K562 (cell line): ENCODE data around the gene CAPN6. TPM values are rescaled to one million over a fixed set of nuclear protein-coding genes. Genes with fewer than 3 reads are reported as not detected.

ENCODE experiments used
- ATAC-seq: fragments of 200-7000 bp; cut with Tn5 transposase; 3 replicates; pipeline ENCODE4 v1.9.1; 2020; ENCODE audit warnings: moderate library complexity
- BruUV-seq: library from RNA; stranded (reverse); fragments of 400-500 nt; replicated peaks from 2 replicates; lab custom pipeline; 2021; lab: Mats Ljungman, UMichigan
- CTCF ChIA-PET: fragments of 300-600 bp; formaldehyde crosslinking; extraction: SDS; loops from one replicate; lab custom pipeline; 2021; ENCODE audit warnings: low intra/inter-chr PET ratio; lab: Yijun Ruan, JAX
- POLR2A ChIA-PET: fragments of 300-600, 350-650 bp; sonication (Branson Sonifier 250); formaldehyde crosslinking; extraction: SDS; loops from one replicate; lab custom pipeline; 2021; ENCODE audit warnings: antibody characterized with exemption, inconsistent platforms; lab: Yijun Ruan, JAX
- DNase-seq, 4 experiments: peaks; one replicate each; pipeline versions ENCODE4 v3.0.0 to v3.0.0-alpha.2; 2011 to 2018; ENCODE audit warnings: low spot score in 3 of 4, mixed read lengths in 3 of 4; ENCODE audit errors: extremely low read depth in 1 of 4
- FAIRE-seq: peaks from 2 replicates; lab custom pipeline; 2011; peaks lifted over from hg19 to GRCh38; lab: Jason Lieb, UNC
- H2AFZ ChIP-seq: 2 replicates; pipeline ENCODE4 v1.6.0; 2011; ENCODE audit warnings: low read depth, low read length, control low read depth, inconsistent platforms
- H3K27ac ChIP-seq: fragments of 200-600 bp; 3 replicates; pipeline ENCODE4 v1.8.0; 2011; ENCODE audit warnings: low read depth, mild to moderate bottlenecking, control low read depth, inconsistent platforms, low read length, moderate library complexity, mixed read lengths; ENCODE audit errors: extremely low read depth
- H3K27me3 ChIP-seq, 2 experiments: fragments of 300-600 bp in 1 of 2; 2 replicates in 1 of 2; 3 replicates in 1 of 2; pipeline versions ENCODE4 v1.6.0 to v1.8.0; 2011; ENCODE audit warnings: inconsistent platforms in 2 of 2, low read length in 2 of 2, mild to moderate bottlenecking in 1 of 2, mixed read lengths in 1 of 2, moderate library complexity in 1 of 2; ENCODE audit not compliant: control insufficient read depth in 2 of 2, insufficient read depth in 2 of 2
- H3K36me3 ChIP-seq: fragments of 300-600 bp; 3 replicates; pipeline ENCODE4 v1.8.0; 2011; ENCODE audit warnings: mild to moderate bottlenecking, low read length, inconsistent platforms; ENCODE audit not compliant: control insufficient read depth, insufficient read depth
- H3K4me1 ChIP-seq, 2 experiments: fragments of 200-600 bp in 1 of 2; replicated peaks in 1 of 2; 2 replicates in 1 of 2; 3 replicates in 1 of 2; pipeline versions ENCODE4 v1.5.1 to v1.8.0; 2011; ENCODE audit warnings: inconsistent platforms in 2 of 2, low read length in 2 of 2, mild to moderate bottlenecking in 1 of 2, mixed read lengths in 1 of 2, moderate library complexity in 1 of 2; ENCODE audit not compliant: control insufficient read depth in 2 of 2, insufficient read depth in 2 of 2
- H3K4me2 ChIP-seq: 2 replicates; pipeline ENCODE4 v1.6.1; 2011; ENCODE audit warnings: low read length, control low read depth, inconsistent platforms, mixed read lengths; ENCODE audit not compliant: insufficient read depth
- H3K4me3 ChIP-seq: fragments of 200-600 bp; sonication (generic), shearing (Covaris generic); 2 replicates; pipeline ENCODE4 v1.5.1; 2016; ENCODE audit warnings: control low read depth, inconsistent platforms
- H3K79me2 ChIP-seq: fragments of 200-600 bp; 3 replicates; pipeline ENCODE4 v1.8.0; 2011; ENCODE audit warnings: low read length, inconsistent platforms; ENCODE audit not compliant: control insufficient read depth, insufficient read depth
- H3K9ac ChIP-seq, 2 experiments: 2 replicates each; pipeline versions ENCODE4 v1.6.0 to v1.6.1; 2011; ENCODE audit warnings: low read depth in 2 of 2, low read length in 2 of 2, control low read depth in 1 of 2, inconsistent platforms in 1 of 2, mild to moderate bottlenecking in 1 of 2, mixed read lengths in 1 of 2; ENCODE audit not compliant: insufficient read depth in 1 of 2
- H3K9me1 ChIP-seq: one replicate; pipeline ENCODE4 v1.6.0; 2011; ENCODE audit warnings: inconsistent platforms, mild to moderate bottlenecking, low read length, moderate library complexity; ENCODE audit not compliant: control insufficient read depth, insufficient read depth
- H3K9me3 ChIP-seq: replicated peaks from 2 replicates; pipeline ENCODE4 v1.5.1; 2011; ENCODE audit warnings: low read depth, low read length, inconsistent platforms; ENCODE audit not compliant: control insufficient read depth, insufficient read depth
- H4K20me1 ChIP-seq: replicated peaks from 2 replicates; pipeline ENCODE4 v1.6.1; 2011; ENCODE audit warnings: low read length, inconsistent platforms, mixed read lengths; ENCODE audit not compliant: control insufficient read depth, insufficient read depth
- MAFK ChIP-seq: IDR thresholded peaks from 2 replicates; pipeline ENCODE4 v1.6.1; 2011; ENCODE audit warnings: low read length, improper control_type of control experiment
- SMAD2 ChIP-seq: fragments of 150-350 bp; IDR thresholded peaks from 2 replicates; pipeline ENCODE4 v1.6.1; 2014; ENCODE audit warnings: low read depth, mild to moderate bottlenecking, low read length
- WGBS: fragments of 100-300 bp; shearing (Covaris generic); methylation state at CpG from one replicate; pipeline ENCODE4 v1.1.6; 2016; ENCODE audit warnings: low coverage, mixed read lengths; ENCODE audit not compliant: insufficient coverage; ENCODE audit errors: missing lambda C conversion rate; 5-methylcytosine and 5-hydroxymethylcytosine counted together
- in situ Hi-C: fragments of 300-500 bp; cut with MboI; formaldehyde crosslinking; loops from 4 replicates; pipeline ENCODE4 v1.15.0; 2018; ENCODE audit warnings: inconsistent platforms, mixed read lengths
- intact Hi-C: fragments of 100-400 bp; cut with micrococcal nuclease; formaldehyde crosslinking; loops from 2 replicates; pipeline ENCODE4 v1.14.2; 2022
- polyA plus RNA-seq, 8 experiments: library from polyadenylated mRNA; depleted of rRNA in 4 of 8; stranded (reverse) in 5 of 8; unstranded in 3 of 8; fragments of >200 nt; fragmentation: Nextera tagmentation in 2 of 8; fragmentation: Illumina TruSeq in 1 of 8; extraction: Ambion mirVana in 2 of 8; extraction: Trizol in 1 of 8; gene quantifications; 2 replicates each; pipeline versions ENCODE4 v1.2.1 to v1.2.3, GENCODE V29; 2011 to 2014; ENCODE audit warnings: inconsistent platforms in 1 of 8, missing spikeins in 1 of 8
- total RNA-seq, 7 experiments: library from RNA; depleted of rRNA in 6 of 7; stranded (reverse); fragments of >200 nt in 6 of 7; fragmentation: Illumina TruSeq in 2 of 7; extraction: Trizol in 2 of 7; gene quantifications; 2 replicates each; pipeline versions ENCODE4 v1.2.1 to v1.2.3, GENCODE V29; 2011 to 2021; ENCODE audit warnings: low replicate concordance in 1 of 7
- TF ChIP-seq, protein P1 (sequence below): fragments of 250-450 bp; sonication (Bioruptor Pico); IDR thresholded peaks from 2 replicates; pipeline ENCODE4 v1.8.0; 2022; ENCODE audit warnings: moderate library complexity, mild to moderate bottlenecking, inconsistent platforms
- TF ChIP-seq, protein P2 (sequence below): fragments of 250-450 bp; sonication (Bioruptor Pico); IDR thresholded peaks from 2 replicates; pipeline ENCODE4 v1.8.0; 2021; ENCODE audit warnings: borderline replicate concordance, mild to moderate bottlenecking, moderate library complexity; ENCODE audit not compliant: poor library complexity, severe bottlenecking
- TF ChIP-seq, protein P3 (sequence below): fragments of 200-600 bp; sonication (generic); IDR thresholded peaks from one replicate; pipeline ENCODE4 v1.6.1; 2012; ENCODE audit warnings: mild to moderate bottlenecking, low read depth, low read length, inconsistent platforms

The CAPN6 gene
- total and polyA plus RNA-seq, 9 of the 15 experiments (the other 6 are each of a cell fraction or from before 2014, with no cell fraction given) = 0.11 TPM; not detected in 8

DNA sequence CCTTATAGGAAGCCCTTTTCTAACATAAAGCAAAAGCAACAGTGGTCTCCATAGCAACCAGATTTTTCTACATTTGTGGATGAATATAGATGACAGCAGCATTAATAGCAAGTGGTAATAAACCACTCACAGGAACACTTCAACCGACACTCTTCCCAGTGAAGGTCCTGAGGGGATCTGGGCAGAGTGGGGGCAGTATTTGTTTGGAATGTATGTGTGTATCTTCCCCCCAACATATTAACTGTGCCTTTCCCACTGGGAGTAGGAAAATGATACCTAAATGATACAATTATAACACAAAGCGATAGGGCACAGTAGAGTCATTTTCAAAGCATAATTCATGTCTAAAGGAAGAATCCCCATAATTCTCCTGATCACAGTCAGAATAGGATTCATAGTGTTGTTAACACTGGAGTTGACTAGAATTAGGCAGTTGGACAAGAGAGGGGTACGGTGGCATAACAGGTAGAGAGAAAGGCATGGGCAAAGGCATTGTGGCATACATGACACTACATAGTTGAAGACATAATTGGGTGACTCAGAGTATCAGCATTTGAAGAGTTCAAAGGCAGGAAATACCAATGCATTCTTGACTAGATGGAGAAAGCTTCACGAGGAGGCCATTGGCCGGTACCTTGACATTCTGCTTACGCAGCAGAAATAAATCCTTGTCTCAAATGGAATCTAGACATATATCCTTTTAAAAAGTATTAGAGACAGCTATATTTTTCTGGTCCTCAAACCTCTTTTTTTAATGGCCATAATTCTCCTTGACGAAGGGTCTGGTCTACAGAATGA lies 15.2 kb downstream of the CAPN6 start:
- ATAC-seq = no peak
- CTCF ChIA-PET = no interaction called here
- intact Hi-C loops (no loop called here), in situ Hi-C loops (no loop called here)
- 1% methylated on average over 5 of the region's 7 CpGs for WGBS
- Histone ChIP-seq H3K4me2 (no peak overlapping the region), H3K27ac (no peak overlapping the region), H3K4me1 (no peaks in the 10 kb centered on the region), H3K36me3 (no peaks in the 10 kb centered on the region), H3K9ac (no peak overlapping the region), H3K79me2 (no peaks in the 10 kb centered on the region), H4K20me1 (no peaks in the 10 kb centered on the region), H3K9me3 (no peaks in the 10 kb centered on the region), H3K27me3 (no peaks in the 10 kb centered on the region), H2AFZ (no peak overlapping the region), H3K9me1 (no peaks in the 10 kb centered on the region), H3K4me3 (no peak overlapping the region)
- no peak for DNase-seq
- BruUV-seq = no TSS peak
- POLR2A ChIA-PET = no interaction called here
- no peak for FAIRE-seq
- TF ChIP-seq, protein P1, sequence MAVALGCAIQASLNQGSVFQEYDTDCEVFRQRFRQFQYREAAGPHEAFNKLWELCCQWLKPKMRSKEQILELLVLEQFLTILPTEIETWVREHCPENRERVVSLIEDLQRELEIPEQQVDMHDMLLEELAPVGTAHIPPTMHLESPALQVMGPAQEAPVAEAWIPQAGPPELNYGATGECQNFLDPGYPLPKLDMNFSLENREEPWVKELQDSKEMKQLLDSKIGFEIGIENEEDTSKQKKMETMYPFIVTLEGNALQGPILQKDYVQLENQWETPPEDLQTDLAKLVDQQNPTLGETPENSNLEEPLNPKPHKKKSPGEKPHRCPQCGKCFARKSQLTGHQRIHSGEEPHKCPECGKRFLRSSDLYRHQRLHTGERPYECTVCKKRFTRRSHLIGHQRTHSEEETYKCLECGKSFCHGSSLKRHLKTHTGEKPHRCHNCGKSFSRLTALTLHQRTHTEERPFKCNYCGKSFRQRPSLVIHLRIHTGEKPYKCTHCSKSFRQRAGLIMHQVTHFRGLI = no peak
- TF ChIP-seq SMAD2 (no peak), MAFK (peak; percentile 40; the same call in 1 of the 2 replicates)
- TF ChIP-seq, protein P2, sequence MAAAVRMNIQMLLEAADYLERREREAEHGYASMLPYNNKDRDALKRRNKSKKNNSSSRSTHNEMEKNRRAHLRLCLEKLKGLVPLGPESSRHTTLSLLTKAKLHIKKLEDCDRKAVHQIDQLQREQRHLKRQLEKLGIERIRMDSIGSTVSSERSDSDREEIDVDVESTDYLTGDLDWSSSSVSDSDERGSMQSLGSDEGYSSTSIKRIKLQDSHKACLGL = no peak
- TF ChIP-seq, protein P3, sequence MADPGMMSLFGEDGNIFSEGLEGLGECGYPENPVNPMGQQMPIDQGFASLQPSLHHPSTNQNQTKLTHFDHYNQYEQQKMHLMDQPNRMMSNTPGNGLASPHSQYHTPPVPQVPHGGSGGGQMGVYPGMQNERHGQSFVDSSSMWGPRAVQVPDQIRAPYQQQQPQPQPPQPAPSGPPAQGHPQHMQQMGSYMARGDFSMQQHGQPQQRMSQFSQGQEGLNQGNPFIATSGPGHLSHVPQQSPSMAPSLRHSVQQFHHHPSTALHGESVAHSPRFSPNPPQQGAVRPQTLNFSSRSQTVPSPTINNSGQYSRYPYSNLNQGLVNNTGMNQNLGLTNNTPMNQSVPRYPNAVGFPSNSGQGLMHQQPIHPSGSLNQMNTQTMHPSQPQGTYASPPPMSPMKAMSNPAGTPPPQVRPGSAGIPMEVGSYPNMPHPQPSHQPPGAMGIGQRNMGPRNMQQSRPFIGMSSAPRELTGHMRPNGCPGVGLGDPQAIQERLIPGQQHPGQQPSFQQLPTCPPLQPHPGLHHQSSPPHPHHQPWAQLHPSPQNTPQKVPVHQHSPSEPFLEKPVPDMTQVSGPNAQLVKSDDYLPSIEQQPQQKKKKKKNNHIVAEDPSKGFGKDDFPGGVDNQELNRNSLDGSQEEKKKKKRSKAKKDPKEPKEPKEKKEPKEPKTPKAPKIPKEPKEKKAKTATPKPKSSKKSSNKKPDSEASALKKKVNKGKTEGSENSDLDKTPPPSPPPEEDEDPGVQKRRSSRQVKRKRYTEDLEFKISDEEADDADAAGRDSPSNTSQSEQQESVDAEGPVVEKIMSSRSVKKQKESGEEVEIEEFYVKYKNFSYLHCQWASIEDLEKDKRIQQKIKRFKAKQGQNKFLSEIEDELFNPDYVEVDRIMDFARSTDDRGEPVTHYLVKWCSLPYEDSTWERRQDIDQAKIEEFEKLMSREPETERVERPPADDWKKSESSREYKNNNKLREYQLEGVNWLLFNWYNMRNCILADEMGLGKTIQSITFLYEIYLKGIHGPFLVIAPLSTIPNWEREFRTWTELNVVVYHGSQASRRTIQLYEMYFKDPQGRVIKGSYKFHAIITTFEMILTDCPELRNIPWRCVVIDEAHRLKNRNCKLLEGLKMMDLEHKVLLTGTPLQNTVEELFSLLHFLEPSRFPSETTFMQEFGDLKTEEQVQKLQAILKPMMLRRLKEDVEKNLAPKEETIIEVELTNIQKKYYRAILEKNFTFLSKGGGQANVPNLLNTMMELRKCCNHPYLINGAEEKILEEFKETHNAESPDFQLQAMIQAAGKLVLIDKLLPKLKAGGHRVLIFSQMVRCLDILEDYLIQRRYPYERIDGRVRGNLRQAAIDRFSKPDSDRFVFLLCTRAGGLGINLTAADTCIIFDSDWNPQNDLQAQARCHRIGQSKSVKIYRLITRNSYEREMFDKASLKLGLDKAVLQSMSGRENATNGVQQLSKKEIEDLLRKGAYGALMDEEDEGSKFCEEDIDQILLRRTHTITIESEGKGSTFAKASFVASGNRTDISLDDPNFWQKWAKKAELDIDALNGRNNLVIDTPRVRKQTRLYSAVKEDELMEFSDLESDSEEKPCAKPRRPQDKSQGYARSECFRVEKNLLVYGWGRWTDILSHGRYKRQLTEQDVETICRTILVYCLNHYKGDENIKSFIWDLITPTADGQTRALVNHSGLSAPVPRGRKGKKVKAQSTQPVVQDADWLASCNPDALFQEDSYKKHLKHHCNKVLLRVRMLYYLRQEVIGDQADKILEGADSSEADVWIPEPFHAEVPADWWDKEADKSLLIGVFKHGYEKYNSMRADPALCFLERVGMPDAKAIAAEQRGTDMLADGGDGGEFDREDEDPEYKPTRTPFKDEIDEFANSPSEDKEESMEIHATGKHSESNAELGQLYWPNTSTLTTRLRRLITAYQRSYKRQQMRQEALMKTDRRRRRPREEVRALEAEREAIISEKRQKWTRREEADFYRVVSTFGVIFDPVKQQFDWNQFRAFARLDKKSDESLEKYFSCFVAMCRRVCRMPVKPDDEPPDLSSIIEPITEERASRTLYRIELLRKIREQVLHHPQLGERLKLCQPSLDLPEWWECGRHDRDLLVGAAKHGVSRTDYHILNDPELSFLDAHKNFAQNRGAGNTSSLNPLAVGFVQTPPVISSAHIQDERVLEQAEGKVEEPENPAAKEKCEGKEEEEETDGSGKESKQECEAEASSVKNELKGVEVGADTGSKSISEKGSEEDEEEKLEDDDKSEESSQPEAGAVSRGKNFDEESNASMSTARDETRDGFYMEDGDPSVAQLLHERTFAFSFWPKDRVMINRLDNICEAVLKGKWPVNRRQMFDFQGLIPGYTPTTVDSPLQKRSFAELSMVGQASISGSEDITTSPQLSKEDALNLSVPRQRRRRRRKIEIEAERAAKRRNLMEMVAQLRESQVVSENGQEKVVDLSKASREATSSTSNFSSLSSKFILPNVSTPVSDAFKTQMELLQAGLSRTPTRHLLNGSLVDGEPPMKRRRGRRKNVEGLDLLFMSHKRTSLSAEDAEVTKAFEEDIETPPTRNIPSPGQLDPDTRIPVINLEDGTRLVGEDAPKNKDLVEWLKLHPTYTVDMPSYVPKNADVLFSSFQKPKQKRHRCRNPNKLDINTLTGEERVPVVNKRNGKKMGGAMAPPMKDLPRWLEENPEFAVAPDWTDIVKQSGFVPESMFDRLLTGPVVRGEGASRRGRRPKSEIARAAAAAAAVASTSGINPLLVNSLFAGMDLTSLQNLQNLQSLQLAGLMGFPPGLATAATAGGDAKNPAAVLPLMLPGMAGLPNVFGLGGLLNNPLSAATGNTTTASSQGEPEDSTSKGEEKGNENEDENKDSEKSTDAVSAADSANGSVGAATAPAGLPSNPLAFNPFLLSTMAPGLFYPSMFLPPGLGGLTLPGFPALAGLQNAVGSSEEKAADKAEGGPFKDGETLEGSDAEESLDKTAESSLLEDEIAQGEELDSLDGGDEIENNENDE = no peak
